ENCODE results near the gene ZNF423. TPM values are rescaled to one million over a fixed set of nuclear protein-coding genes. Genes with fewer than 3 reads are reported as not detected.

Gene ZNF423
- total RNA-seq, 1 donor from 2014 or later, result 10.7 TPM

GRCh38 chr16:49725651-49726050 is 130.3 kb downstream of the ZNF423 start:
- no peaks in the 10 kb centered on the region for H3K4me1 ChIP-seq
- H3K27ac ChIP-seq, result no peak overlapping the region
- no peak overlapping the region for H3K4me3 ChIP-seq
- no peak for TF ChIP-seq CTCF (IDR thresholded peaks at IDR 0.05)
- ATAC-seq, result no peak
- intact Hi-C loops (cut with DNase I), result no loop called here
- peaks cover 5% of the 10 kb centered on the region for H3K9me3 ChIP-seq
- H3K36me3 ChIP-seq, result no peaks in the 10 kb centered on the region
- H3K27me3 ChIP-seq (ENCODE audit: low read depth), result no peaks in the 10 kb centered on the region
- DNase-seq, result no peak

- intact Hi-C loops (cut with DNase I), result no loop called here
- TF ChIP-seq CTCF (IDR thresholded peaks at IDR 0.05), result no peak
- H3K9me3 ChIP-seq, result peaks cover 1% of the 10 kb centered on the region
- no peaks in the 10 kb centered on the region for H3K27me3 ChIP-seq (ENCODE audit: low read depth)
- no peak overlapping the region for H3K4me3 ChIP-seq
- DNase-seq, result no peak
- no peaks in the 10 kb centered on the region for H3K36me3 ChIP-seq
- no peak overlapping the region for H3K27ac ChIP-seq
- ATAC-seq, result no peak
- no peaks in the 10 kb centered on the region for H3K4me1 ChIP-seq
These were observed 131.1 kb downstream of the ZNF423 start for GRCh38 chr16:49724774-49725173.

- no peak for DNase-seq
- intact Hi-C loops (cut with DNase I), result no loop called here
- ATAC-seq, result no peak
- no peak overlapping the region for H3K27ac ChIP-seq
- no peaks in the 10 kb centered on the region for H3K4me1 ChIP-seq
- no peaks in the 10 kb centered on the region for H3K27me3 ChIP-seq (ENCODE audit: low read depth)
- no peaks in the 10 kb centered on the region for H3K36me3 ChIP-seq
- TF ChIP-seq CTCF (IDR thresholded peaks at IDR 0.05), result no peak
- no peak overlapping the region for H3K4me3 ChIP-seq
- H3K9me3 ChIP-seq, result no peaks in the 10 kb centered on the region
These were observed 132.6 kb downstream of the ZNF423 start for GRCh38 chr16:49723310-49723709.

- Histone ChIP-seq H3K27ac (no peak overlapping the region), H3K4me3 (no peak overlapping the region), H3K9me3 (no peaks in the 10 kb centered on the region), H3K27me3 (ENCODE audit: low read depth) (no peaks in the 10 kb centered on the region), H3K4me1 (no peaks in the 10 kb centered on the region), H3K36me3 (no peaks in the 10 kb centered on the region)
- intact Hi-C loops (cut with DNase I), result no loop called here
- ATAC-seq (no peak), DNase-seq (no peak)
- TF ChIP-seq CTCF (IDR thresholded peaks at IDR 0.05), result no peak
These were observed 135.7 kb downstream of the ZNF423 start for GRCh38 chr16:49720225-49720624.

- H3K9me3 ChIP-seq, result no peaks in the 10 kb centered on the region
- ATAC-seq, result no peak
- H3K27me3 ChIP-seq (ENCODE audit: low read depth), result no peaks in the 10 kb centered on the region
- no peak for DNase-seq
- no peaks in the 10 kb centered on the region for H3K36me3 ChIP-seq
- intact Hi-C loops (cut with DNase I), result no loop called here
- no peak for TF ChIP-seq CTCF (IDR thresholded peaks at IDR 0.05)
- no peaks in the 10 kb centered on the region for H3K4me1 ChIP-seq
- no peak overlapping the region for H3K4me3 ChIP-seq
- H3K27ac ChIP-seq, result no peak overlapping the region
These were observed 138.2 kb downstream of the ZNF423 start for GRCh38 chr16:49717689-49718088.
